HEK293 (cell line): ENCODE data around the gene UBE2D2.
"Not testable (repeated sequence)": the region's sequence is repeated elsewhere in the genome, so short reads cannot be mapped to it uniquely, and the experiment has no call there.

ENCODE experiments used
- CTCF ChIA-PET: fragments of 350-600 bp; formaldehyde crosslinking; extraction: SDS; loops from one replicate; lab custom pipeline; 2021; ENCODE audit warnings: antibody characterized with exemption; lab: Yijun Ruan, JAX
- POLR2A ChIA-PET: fragments of 300-600 bp; formaldehyde crosslinking; extraction: SDS; loops from one replicate; lab custom pipeline; 2020; ENCODE audit warnings: antibody characterized with exemption, inconsistent platforms; lab: Yijun Ruan, JAX
- H3K27ac ChIP-seq: fragments of 200-500 bp; sonication (Bioruptor generic); 2 replicates; pipeline ENCODE4 v1.5.1; 2014; ENCODE audit warnings: low read depth, low read length, control low read depth, inconsistent platforms; ENCODE audit errors: extremely low read depth
- H3K36me3 ChIP-seq, 2 experiments: fragments of 200-500 bp in 1 of 2; sonication (Bioruptor generic) in 1 of 2; 1 replicate in 1 of 2; 2 replicates in 1 of 2; pipeline ENCODE4 v1.5.1; 2014 to 2017; ENCODE audit warnings: inconsistent platforms in 2 of 2, low read length in 2 of 2; ENCODE audit not compliant: control insufficient read depth in 2 of 2, insufficient read depth in 1 of 2
- H3K4me1 ChIP-seq: fragments of 200-500 bp; sonication (Bioruptor generic); 2 replicates; pipeline ENCODE4 v1.5.1; 2014; ENCODE audit warnings: mild to moderate bottlenecking, low read length, inconsistent platforms; ENCODE audit not compliant: control insufficient read depth, insufficient read depth
- H3K4me3 ChIP-seq: 2 replicates; pipeline ENCODE4 v1.5.1; 2011; ENCODE audit warnings: low read depth, mild to moderate bottlenecking, control low read depth, low read length, moderate library complexity
- H3K9me3 ChIP-seq: fragments of 200-500 bp; sonication (Bioruptor generic); 2 replicates; pipeline ENCODE4 v1.5.1; 2014; ENCODE audit warnings: low read depth, low read length, inconsistent platforms; ENCODE audit not compliant: control insufficient read depth, insufficient read depth
- KLF1 ChIP-seq: fragments of 450-650 bp; formaldehyde crosslinking; IDR thresholded peaks from 2 replicates; pipeline ENCODE4 v1.5.1; 2016; ENCODE audit warnings: missing biosample characterization, missing genetic modification characterization
- SP7 ChIP-seq: fragments of 450-650 bp; formaldehyde crosslinking; IDR thresholded peaks from 2 replicates; pipeline ENCODE4 v1.5.1; 2016; ENCODE audit warnings: missing biosample characterization, missing genetic modification characterization
- ZNF19 ChIP-seq: fragments of 450-650 bp; formaldehyde crosslinking; IDR thresholded peaks from 2 replicates; pipeline ENCODE4; 2016; ENCODE audit warnings: missing biosample characterization, missing genetic modification characterization, low read depth
- ZNF280C ChIP-seq: fragments of 450-650 bp; formaldehyde crosslinking; IDR thresholded peaks from 2 replicates; pipeline ENCODE4 v1.5.1; 2016; ENCODE audit warnings: missing biosample characterization, missing genetic modification characterization
- ZNF677 ChIP-seq: fragments of 450-650 bp; IDR thresholded peaks from 2 replicates; pipeline ENCODE4 v1.5.0; 2018; ENCODE audit warnings: missing biosample characterization, mild to moderate bottlenecking, missing genetic modification characterization, moderate library complexity

The UBE2D2 gene

GRCh38 chr5:139524940-139525585 lies 36.1 kb upstream of the UBE2D2 start:
- no peak overlapping the region for H3K27ac ChIP-seq
- no peaks in the 10 kb centered on the region for H3K9me3 ChIP-seq
- H3K36me3 ChIP-seq = no peaks in the 10 kb centered on the region
- H3K4me1 ChIP-seq = no peaks in the 10 kb centered on the region
- TF ChIP-seq ZNF19 = no peak
- no peak for TF ChIP-seq ZNF280C (tag by site-specific recombination)
- TF ChIP-seq SP7 (tag by site-specific recombination) = no peak
- 0 out of 2 replicates have a peak, but pooled peaks have one; percentile 13 for TF ChIP-seq KLF1 (tag by site-specific recombination)
- TF ChIP-seq, all 188 proteins: peak for 1
- no peak overlapping the region for H3K4me3 ChIP-seq
- ChIA-PET POLR2A (no interaction called here), CTCF (interaction anchor here (0.7 to 1.0 kb wide), 2 partner anchors 102 to 105 kb away, joined by 3 to 4 read pairs; no protein-coding TSS in a partner anchor)

- POLR2A ChIA-PET, H3K27ac ChIP-seq, H3K4me3 ChIP-seq, H3K4me1 ChIP-seq, H3K9me3 ChIP-seq, H3K36me3 ChIP-seq: not testable (repeated sequence)
- CTCF ChIA-PET = interaction anchor here (0.5 to 0.6 kb wide), 2 partner anchors 19 to 40 kb away, joined by 3 read pairs; no protein-coding TSS in a partner anchor
Measured at GRCh38 chr5:139525586-139526308, 35.4 kb upstream of the UBE2D2 start.

GRCh38 chr5:139526309-139527089 lies 34.6 kb upstream of the UBE2D2 start:
- H3K27ac ChIP-seq, POLR2A ChIA-PET, H3K36me3 ChIP-seq, H3K4me1 ChIP-seq, H3K4me3 ChIP-seq, H3K9me3 ChIP-seq: not testable (repeated sequence)
- CTCF ChIA-PET = interaction anchor here (0.5 to 0.6 kb wide), 3 partner anchors 10 to 39 kb away, joined by 3 to 4 read pairs (median 3); no protein-coding TSS in a partner anchor
- peak; percentile 60 for TF ChIP-seq ZNF677 (tag by site-specific recombination)

GRCh38 chr5:139527090-139527470 lies 34.1 kb upstream of the UBE2D2 start:
- H3K9me3 ChIP-seq, H3K4me1 ChIP-seq, H3K4me3 ChIP-seq, H3K27ac ChIP-seq, H3K36me3 ChIP-seq, POLR2A ChIA-PET: not testable (repeated sequence)
- CTCF ChIA-PET = interaction anchor here (0.6 kb wide), 1 partner anchor 9 kb away, joined by 4 read pairs; no protein-coding TSS in a partner anchor

- H3K27ac ChIP-seq, H3K4me1 ChIP-seq, H3K36me3 ChIP-seq, H3K9me3 ChIP-seq, H3K4me3 ChIP-seq: not testable (repeated sequence)
- CTCF ChIA-PET = interaction anchor here (0.6 to 1.0 kb wide), 2 partner anchors 11 to 105 kb away, joined by 3 to 5 read pairs; no protein-coding TSS in a partner anchor
- POLR2A ChIA-PET = interaction anchor here (0.8 kb wide), 1 partner anchor 122 kb away, joined by 4 read pairs; no protein-coding TSS in a partner anchor
Measured at GRCh38 chr5:139527896-139528467, 33.2 kb upstream of the UBE2D2 start.

- ChIA-PET CTCF (interaction anchor here (1.0 kb wide), 2 partner anchors 11 to 106 kb away, joined by 4 to 5 read pairs; no protein-coding TSS in a partner anchor), POLR2A (interaction anchor here (0.8 kb wide), 1 partner anchor 121 kb away, joined by 4 read pairs; no protein-coding TSS in a partner anchor)
- not testable (repeated sequence) for H3K27ac ChIP-seq, H3K9me3 ChIP-seq, H3K36me3 ChIP-seq, H3K4me1 ChIP-seq, H3K4me3 ChIP-seq
Measured at GRCh38 chr5:139528695-139529094, 32.4 kb upstream of the UBE2D2 start.
